SW 1271 (cell line): ENCODE measurements around the gene E2F2.

ENCODE experiments used
- DNase-seq, 2 experiments: peaks; one replicate each; lab custom pipeline; 2025; lab: John Stamatoyannopoulos, UW

E2F2 gene

DNA sequence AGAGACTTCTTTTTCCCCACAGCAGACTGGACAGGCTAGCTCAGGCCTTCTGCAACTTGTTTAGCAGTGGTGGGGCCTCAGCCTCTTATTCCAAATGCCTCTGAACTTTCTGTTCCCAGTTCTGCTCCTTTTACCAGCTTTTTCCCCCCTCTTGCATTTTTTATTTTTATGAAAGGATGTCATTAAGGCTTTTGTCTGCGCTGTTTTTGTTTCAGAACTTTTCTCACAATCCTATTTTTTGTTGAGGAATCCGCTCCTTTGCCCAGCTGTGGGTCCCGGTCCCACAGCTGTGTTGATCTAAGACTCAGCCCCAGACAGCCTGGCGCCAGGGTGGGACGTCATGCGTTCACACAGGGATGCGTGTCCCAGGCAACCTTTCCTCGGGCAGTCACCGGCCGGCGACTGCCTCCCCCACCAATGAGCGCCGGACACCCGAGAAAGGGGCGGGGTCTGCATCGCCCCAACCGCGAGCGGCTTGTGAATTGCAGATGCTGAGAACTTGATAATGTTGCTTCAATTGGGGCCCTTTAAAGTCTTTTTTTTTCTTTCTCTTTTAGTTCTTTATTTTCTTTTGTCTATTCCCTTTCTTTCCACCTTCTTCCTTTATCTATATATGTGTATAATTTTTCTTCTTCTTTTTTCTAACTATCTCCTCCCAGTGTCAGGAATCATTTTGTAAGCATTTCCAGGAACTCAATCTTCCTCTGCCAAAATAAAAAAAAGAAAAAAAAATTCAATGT lies 31.3 kb upstream of the E2F2 start:
- DNase-seq: peak; percentile 42 to 68

DNA sequence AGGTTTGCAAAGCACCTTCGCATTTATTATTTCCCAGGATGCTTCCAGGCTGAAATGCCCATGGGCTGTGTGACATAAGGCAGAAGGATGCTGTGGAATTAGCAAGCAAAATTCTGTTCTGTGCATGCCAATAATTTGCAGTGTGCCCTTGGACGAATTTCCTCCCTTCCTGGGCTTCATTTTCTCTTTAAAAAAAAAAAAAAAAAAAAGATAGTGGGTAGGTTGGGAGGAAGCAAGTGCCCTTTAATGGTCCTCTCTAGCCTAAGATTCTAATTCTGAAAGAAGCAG lies 30.7 kb upstream of the E2F2 start:
- DNase-seq: no peak

DNA sequence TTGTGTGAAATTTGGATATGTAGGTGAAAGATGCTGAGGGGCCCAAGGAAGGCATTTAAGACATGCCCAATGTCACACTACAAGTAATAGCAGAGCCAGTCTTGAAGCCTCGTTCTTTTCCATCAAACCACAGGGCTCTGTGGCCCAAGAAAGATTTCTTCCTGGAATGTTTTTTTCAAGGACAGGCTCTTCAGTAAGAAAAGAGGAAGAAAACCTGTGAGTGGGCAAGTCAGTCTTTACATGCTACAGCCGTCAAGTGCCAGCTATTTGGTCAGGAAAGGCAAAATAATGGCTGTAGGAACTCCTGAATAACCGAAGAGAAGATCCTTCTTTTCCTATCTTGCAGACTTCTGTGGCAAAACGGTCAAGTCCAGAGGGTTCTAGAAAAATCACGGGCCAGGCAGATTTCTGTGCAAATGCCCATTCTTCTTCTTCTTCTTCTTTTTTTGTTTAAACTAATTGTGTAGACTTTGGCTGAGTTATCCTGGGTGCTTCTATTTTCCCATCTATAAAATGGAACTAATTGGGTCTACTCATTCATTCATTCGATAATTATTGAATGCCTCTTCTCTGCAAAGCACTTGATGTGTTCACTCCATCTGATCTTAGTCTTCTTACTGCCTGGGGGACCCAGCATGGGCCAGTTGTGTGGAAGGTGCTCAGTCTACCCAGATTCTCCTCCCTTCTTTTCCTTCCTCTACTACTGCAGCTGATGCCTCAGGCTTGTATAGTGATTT lies 30.2 kb upstream of the E2F2 start:
- no peak for DNase-seq

DNA sequence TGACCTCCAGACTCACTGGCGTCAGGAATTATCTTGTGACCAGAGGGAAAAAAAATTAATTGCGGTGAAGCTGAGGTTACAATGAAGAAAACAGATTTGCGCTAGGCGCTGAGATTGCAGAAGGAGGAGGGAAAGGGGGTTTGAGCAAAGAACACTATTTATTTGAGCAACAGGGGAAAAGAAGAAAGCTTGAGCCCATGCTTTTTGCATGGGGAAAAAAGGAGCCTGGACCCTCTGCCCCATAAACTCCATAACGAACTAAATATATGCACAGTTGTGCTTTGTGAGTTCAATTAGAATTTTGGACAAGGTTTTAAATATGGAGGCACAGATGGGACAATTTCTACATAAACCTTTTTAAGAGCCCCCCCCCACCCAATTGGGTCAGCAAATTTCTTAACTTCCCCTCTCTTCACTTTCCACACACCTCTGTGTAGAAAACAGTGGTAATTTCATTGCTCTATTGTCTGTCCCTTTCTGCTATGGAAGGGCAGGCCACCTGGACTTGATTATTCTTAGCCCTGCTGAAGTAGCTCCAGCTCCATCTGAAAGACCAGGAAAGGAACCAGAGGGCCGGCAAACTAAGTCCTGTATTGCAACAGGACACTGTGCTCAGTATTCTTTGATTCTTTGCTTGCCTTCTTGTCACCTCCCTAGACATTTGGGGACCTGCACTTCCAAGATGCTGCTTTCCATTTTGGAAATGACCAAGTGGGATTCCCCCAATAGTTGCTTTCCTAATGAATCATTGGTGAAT lies 29.1 kb upstream of the E2F2 start:
- no peak for DNase-seq

DNA sequence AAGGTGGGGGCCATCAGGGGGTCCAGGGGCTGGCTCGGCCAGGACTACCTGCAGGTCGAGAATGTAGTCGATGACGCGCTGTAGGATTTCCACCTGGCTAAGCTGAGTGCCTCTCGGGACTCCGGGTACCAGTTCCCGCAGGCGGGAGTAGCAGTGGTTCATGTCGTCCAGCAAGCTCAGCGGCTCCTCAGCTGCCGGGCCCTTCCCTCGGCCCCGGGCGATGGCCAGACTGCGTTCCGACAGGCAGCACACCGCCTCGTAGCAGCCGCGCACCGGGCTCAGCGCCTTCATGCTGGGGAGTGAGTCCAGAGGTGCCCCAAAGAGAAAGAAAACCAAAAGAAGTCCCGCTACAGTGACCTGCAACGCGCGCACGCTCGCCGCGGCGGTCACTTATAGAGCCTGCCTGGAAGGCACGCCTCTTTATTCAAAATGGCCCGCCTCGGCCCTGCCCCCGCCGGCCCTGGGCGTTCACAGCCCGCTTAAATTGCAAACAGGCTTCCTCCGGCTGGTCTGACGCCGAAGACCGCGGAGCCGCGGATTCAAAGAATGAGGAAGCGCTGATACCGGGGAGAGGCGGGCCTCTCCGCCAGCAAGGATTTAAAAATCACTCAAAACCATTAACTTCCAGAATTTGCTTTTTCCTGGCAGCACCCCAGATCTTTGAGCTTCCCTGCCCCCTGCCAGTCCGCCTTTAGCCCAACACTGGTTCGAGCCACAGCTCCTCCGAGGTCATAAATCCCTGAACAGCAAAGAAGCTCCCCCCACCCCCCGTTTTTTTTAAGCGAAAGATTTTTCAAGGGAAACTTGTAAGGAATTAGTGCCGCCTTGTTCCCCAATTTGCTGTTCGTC lies 28.3 kb upstream of the E2F2 start, which contains the start of gene ID3:
TSS of gene ID3 (minus strand) at position 366 of the 849 bp plus-strand sequence. CDS start at position 291, 75 bp downstream.
- DNase-seq: peak; percentile 49 to 83

DNA sequence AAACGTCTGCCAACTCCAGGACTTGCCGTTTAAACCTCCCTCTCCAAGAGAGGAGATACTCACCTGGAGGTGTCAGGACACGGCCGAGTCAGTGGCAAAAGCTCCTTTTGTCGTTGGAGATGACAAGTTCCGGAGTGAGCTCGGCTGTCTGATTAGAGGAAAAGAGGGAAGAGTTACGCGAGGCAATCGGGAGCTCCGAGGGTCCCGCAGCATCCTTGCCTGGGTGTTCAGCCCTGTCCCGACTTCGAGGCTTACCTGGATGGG lies 27.8 kb upstream of the E2F2 start:
- peak in 1 of 2 experiments; percentile 51 for DNase-seq

DNA sequence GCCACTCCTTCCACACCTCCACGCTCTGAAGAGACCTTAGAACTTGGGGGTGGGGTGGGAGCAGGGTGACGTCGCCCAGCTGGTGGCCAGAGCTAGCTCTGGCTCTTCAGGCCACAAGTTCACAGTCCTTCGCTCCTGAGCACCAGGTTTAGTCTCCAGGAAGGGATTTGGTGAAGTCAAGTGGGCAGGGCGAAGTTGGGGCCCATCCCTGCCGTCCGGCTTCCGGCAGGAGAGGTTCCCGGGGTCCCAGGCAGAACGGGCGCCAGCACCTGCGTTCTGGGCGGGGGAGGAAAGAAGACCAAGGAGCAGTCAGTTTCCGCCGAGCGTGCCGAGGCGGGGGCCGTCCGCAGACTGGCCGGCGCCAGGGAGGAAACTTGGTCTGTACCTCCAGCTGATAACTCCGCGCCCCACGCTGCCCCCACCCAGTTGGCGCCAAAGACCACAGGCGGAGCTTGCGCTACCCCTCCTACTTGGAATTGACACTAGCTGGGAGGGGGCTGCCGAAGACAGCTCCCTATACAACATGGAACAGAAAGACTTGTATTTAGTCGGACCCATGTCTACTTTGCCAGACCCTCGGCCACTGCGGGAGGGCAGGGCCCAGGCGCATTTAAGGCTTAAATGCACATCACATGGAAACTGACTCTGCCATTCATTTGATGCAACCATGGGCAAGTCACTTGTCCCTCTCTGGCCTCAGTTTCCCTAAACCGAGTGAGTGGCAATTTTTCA lies 27.3 kb upstream of the E2F2 start:
- DNase-seq: peak; percentile 52 to 64

DNA sequence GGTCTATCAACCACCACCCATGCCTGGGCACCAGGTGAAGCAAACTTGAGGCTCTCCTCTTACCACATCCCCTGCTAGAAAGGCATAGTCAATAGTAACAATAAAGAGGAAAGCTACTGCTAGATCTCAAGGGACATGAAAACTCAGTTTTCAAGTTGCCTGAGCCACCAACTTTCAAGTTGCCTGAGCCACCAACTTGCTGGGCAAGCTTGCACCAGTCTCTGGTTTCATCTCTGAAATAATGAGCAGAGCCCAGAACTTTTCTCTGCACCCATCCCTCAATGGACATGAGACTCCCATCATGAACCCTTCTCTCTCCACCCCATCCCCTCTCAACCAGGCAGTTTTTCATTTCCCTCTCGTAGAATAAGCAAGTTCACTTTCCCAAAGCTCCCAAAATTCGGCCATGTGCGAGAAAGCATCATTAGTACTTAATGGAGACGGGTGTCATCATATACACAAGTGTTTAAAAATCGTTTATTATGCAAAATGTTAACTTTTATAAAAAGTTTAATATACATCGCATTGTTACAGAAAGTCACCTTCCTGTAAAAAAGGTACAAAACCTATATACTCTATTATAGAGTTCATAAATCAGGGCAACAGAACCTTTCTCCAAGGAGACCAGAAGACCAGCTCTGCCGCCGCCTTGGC lies 26.6 kb upstream of the E2F2 start:
- DNase-seq: no peak

DNA sequence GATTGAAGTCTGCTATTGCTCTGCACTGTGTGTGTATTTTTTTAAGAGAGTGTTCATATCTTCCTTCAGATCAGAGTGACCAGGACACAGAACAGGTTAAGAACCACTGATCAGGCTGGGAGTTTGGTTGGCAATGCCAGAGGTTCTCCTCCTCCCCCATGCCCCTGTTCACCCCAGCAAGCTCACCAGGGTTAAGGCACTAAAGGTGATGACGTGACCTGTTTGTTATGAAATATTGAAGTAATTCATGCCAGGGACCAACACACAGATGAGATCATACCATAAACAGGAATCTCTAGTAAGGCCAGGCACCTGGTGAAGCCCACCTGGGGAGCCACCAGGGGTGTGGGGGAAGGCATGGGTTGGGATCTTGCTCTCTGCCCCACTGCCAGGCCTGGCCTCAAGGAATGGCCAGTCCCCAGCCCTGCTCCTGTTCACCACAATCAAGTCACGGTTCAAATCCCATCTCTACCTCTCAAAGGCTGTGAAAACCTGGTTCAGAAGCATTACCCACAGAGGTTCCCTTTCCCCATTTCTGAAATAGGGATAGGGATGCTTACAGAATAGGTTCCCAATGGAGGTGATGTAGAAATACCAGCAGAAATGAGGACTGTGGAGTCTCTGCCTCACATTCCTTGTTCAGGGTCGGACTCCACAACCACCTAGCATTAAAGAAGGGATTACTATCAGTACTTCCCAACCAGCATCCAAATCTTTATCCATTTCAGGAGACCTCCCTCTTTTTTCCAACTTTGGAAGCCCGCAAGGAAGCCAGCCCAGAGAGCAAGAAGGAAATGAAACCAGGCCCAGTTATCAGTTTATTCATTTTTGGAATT lies 25.8 kb upstream of the E2F2 start:
- DNase-seq: peak in 1 of 2 experiments; percentile 9

DNA sequence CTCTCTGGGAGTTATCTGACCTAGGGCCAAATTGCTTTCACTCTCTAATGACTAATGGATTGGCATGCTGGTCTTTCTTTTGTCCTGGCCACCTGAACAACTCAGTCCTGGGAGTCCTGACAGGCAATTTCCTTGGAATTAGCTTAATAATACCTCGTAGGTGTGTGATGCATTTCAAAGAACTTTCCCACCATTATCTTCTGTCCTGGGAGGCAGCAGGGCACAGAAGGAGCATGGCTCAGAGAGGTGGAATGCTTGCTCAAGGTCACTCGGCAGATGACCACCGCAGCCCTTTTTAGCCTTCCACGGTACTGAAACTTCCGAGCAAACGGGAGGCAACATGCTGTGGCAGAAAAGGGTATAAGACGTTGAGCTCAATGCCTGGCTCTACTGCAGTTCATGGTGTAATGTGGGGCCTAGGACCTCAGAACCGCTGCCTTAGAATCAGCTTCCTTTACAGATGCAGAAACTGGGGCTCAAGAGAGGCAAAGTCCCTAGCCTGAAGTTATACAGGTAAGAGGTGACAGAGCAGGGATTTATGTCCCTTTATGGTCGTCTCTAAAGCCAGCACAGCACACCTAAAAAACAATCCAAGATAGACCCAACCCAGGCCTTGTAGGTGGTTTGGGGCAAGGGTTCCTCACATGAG lies 25.1 kb upstream of the E2F2 start:
- peak in 1 of 2 experiments; percentile 45 for DNase-seq

DNA sequence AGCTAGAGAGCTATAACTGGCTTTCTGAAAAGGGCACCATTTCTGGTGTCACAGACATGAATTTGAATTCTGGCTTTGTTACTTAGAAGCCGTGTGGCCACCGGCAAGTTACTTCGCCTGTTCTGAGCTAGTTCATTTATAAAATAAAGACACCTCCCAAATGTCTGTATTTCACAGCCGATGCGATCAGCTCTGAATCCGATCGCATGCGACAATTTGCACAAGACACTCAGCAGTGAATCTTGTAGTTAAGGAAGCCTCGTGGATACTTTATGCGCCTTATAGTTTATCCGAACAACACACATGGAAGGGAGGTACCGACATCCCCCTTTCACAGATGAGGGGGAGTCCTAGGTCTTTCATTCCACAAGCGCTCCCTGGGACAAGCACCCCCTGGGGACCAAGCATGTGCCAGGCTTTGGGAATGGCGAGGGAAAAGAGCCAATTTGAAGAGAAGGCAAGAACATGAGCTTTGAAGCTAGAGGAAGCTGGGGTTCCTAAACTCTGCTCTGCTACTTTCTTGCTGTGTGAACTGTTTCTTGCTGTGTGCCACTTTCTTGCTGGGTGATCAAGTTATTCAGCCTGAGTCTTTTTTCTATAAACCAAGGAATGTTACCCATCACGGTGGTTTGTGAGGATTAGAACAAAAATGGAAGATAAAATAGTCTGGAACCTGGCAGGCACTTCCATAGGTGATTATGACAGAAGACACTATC lies 24.4 kb upstream of the E2F2 start:
- DNase-seq: peak in 1 of 2 experiments; percentile 39

DNA sequence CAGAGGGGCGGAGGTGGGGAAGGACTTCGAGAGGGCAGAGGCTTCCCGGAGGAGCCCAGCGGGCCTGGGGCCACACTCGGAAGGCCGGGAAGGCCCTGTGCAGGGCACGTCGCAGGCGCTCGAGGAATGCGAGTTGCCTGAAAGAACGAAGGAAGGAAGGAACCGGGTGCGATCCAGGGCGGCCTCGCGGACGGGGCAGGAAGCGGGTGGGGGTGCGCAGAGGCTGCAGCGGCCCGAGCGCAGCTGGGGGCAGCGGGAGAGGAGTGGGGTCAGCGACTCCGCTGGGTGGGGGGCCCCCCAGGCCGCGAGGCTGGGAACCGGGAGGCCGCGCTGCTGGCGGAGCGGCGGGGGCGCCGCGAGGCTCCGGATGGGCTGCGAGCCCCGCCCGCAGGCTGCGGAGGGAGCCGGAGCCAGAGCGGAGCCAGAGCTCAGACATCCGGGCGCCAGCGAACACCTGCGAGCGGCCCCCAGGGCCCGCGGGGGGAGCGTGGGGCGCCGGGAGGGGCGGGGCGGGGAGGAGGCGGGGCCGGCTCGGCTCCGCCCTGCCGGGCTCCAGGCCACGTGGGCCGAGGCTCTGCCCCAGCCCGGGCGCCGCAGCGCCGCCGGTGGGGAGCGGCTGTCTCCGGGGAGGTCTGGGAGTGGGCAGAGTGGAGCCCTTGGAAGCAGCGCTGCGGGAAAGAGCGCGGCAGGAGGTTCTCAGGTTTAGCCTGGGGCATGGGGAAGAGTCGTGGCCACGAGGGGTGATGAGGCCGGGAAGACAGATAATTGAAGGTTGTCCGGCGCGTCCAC lies 23.6 kb upstream of the E2F2 start:
- DNase-seq: peak; percentile 33 to 57

DNA sequence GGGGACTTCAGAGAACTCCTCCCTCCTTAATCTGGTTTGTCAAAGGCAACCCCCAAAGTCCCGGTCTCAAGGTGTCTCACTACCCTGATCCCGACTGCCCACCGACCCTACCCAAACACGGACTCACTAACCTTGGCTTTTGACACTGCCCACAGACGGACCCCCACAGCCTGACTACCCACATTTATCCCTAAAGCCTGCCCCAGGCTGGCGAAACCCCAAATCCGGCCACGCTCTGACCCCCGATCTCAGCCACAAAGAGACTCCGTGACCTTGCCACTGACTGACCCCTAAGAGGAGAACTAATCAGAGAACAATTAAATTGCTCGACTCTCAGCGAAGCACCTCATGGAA lies 23.1 kb upstream of the E2F2 start:
- DNase-seq: no peak

DNA sequence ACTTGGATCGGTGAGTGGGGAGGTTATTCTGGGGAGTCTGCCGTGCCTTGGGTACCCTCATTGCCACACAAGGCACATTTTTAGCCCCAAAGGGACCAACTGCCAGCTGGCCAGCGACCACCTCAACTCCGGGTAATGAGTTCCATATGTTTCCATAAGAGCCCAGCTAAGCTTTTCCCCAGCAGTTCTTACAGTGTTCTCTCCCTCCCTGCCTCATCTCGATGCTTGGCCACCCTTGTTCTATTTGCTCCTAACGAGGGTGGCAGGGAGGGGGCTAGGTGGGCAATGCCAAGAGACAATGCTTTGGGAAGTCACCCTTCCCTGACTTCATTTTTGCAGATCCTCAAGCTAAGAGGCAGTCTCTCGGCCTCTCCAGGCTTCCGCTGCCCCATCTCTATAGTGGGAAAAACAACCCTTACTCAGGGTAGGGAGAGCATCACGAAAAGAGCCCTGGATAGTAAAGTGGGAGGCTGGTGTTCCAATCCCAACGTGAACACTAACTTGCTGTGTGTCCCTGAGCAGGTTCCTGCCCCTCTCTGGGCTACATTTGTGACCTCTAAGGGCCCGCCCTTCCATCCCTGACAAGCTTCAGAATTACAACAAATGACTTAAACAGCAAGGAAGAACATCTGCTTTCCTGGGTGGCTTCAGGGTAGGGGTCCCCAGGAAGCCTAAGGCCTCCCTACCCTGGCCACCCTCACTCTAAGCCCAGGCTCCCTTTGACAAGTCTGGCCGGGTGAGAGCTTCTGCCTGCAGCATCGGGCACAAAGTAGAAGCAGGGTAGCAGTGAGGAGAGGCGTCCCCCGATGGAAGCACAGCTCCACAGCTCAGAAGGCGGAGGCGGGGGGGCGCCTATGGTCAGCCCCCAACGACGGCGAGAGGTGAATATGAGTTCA lies 22.4 kb upstream of the E2F2 start:
- DNase-seq: no peak

DNA sequence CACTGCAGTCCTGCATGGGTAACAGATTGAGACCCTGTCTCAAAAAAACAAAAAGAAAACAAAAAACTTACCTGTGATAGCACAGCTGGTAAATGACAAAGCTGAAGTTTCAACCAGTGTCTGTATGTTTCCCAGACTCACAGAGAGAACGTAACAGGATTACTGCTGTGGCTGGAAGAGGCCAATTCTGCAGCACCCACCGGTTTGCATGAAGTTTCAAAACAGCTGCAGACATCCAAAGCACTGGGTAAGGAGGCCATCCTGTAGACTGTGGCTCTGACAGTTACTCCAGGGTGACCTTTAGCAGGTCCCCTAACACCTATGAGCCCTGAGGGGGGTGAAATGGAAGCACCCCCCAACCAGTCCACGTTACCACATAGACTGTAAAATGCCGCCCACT lies 20.8 kb upstream of the E2F2 start:
- DNase-seq: no peak

DNA sequence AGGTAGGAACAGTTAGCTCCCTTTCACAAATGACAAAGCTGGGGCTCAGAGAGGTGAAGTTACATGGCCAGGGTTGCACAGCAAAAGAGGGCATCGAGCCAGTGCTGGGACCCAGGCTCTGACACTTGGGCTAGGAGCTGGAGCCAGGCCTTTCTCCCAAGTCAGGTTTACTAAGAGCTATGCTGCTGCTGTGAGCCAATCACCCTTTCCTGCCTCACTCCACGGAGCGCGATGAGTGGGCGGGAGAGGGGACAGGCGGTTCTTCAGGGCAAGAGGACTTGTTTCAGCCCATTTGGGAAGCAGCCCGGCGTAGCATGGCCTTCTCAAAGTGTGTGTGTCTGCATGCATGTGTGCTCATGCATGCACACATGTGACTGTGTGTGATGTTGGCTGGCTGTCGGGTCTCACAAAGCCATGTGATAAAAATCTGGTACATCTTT lies 17.7 kb upstream of the E2F2 start:
- DNase-seq: no peak
